ENCODE data around the gene GRIP1. TPM values are rescaled to one million over a fixed set of nuclear protein-coding genes. Genes with fewer than 3 reads are reported as not detected.

The GRIP1 gene
- polyA plus RNA-seq, 4 donors: 0.54 to 5.9 (median 0.81) TPM

DNA sequence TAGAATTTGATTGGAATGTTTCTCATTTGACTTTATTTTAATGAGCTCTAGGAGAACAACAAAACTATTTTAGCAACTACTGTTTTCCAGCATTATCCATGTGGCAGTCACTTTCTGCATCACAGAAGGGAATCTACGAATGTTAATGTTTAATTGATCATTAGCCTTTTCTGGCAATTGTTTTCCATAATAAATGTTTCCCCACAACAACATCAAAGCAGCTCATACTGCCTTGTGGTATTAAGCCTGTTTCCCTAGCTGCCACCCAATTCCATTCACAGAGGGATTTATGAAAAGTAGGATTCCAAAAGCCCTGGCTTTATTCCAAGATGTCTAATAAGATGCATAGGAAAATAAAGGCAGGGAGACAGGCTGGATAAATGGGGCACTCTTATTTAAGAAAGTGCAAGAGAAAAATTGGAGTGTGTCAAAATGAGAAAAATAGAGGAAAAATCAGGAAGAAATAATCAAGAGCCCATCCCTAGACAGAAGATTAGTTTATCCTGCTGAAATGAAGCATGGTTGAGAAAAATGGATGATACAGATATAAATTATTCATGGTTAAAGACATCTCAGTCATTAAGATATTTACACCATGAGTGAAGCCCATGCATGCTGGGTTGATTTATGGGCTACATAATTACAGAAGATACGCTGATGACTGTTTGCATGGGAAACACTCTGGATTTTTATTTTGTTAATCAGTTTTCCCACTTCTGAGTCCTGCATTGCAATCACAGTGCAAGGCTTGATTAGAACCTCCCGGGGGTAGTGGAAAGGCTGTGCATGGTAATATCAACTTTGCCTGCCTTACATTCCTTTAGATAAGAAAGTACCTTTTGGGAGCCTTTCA is 196.3 kb downstream of the GRIP1 start:
- WGBS, 3 donors: 52 to 57% (median 57%) methylated on average over 3 of the region's 3 CpGs
- no peaks in the 10 kb centered on the region for H3K36me3 ChIP-seq (ENCODE audit: control insufficient read depth in 3 of 3, insufficient read depth in 2 of 3, low read depth in 1 of 3, low read length in 3 of 3)
- H3K4me1 ChIP-seq (ENCODE audit: control insufficient read depth in 3 of 3, insufficient read depth in 2 of 3, low read depth in 1 of 3, low read length in 2 of 3): no peaks in the 10 kb centered on the region
- H3K27ac ChIP-seq (ENCODE audit: low read depth in 1 of 3, low read length in 2 of 3): no peak overlapping the region
- no peak overlapping the region for H3K4me3 ChIP-seq (ENCODE audit: low read depth in 1 of 3, low read length in 3 of 3)
- no peaks in the 10 kb centered on the region for H3K9me3 ChIP-seq (ENCODE audit: control insufficient read depth in 2 of 2, insufficient read depth in 1 of 2, low read depth in 1 of 2, low read length in 1 of 2)
- FAIRE-seq (no peak), DNase-seq (no peak)
- H3K27me3 ChIP-seq (ENCODE audit: control insufficient read depth in 3 of 3, insufficient read depth in 3 of 3, low read length in 3 of 3): no peaks in the 10 kb centered on the region

DNA sequence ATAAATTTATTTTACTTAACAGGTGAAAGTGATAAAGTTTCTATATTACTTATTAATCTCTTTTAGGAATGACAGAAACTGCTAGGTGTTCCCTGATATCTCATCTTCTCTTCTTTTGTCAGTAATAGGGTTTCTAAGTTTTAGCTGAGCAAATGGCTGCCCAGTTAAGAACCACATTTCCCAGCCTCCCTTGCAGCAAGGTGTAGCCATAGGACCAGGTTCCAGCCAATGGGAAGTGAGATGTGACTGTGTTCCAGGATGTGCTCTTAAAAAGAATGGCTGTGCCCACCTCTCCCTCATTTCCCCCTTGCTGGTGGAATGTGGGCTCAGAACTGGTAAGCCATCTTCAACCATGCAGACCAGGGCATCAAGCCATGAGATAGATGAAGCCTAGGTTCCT is 210.9 kb downstream of the GRIP1 start:
- Histone ChIP-seq H3K27ac (ENCODE audit: low read depth in 1 of 3, low read length in 2 of 3) (no peak overlapping the region), H3K9me3 (ENCODE audit: control insufficient read depth in 2 of 2, insufficient read depth in 1 of 2, low read depth in 1 of 2, low read length in 1 of 2) (peaks cover 0 to 4% of the 10 kb centered on the region in 2 donors), H3K27me3 (ENCODE audit: control insufficient read depth in 3 of 3, insufficient read depth in 3 of 3, low read length in 3 of 3) (peaks cover 0 to 2% (median 0%) of the 10 kb centered on the region in 3 donors), H3K4me3 (ENCODE audit: low read depth in 1 of 3, low read length in 3 of 3) (no peak overlapping the region), H3K36me3 (ENCODE audit: control insufficient read depth in 3 of 3, insufficient read depth in 2 of 3, low read depth in 1 of 3, low read length in 3 of 3) (no peaks in the 10 kb centered on the region), H3K4me1 (ENCODE audit: control insufficient read depth in 3 of 3, insufficient read depth in 2 of 3, low read depth in 1 of 3, low read length in 2 of 3) (no peaks in the 10 kb centered on the region)
- no peak for DNase-seq
- no peak for FAIRE-seq

DNA sequence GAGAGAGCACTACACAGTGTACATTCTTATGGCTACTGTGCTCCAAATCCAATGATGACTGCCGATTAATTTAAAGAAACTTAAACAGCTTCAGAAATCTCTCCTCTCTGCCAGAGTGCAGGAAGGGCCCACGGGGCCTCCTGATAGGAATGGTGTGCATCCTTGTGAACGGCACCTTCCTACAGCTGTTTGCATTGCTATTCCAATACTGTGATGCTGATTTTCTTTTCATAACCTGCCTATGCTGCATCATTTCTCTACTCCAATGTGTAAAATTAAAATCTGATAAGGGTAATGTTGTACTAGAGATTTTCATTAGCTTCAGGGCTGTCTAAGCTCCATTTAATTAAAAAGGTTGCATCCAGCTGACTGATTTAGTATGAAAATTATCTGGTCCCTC is 217.5 kb downstream of the GRIP1 start:
- Histone ChIP-seq H3K9me3 (ENCODE audit: control insufficient read depth in 2 of 2, insufficient read depth in 1 of 2, low read depth in 1 of 2, low read length in 1 of 2) (no peaks in the 10 kb centered on the region), H3K27ac (ENCODE audit: low read depth in 1 of 3, low read length in 2 of 3) (no peak overlapping the region), H3K27me3 (ENCODE audit: control insufficient read depth in 3 of 3, insufficient read depth in 3 of 3, low read length in 3 of 3) (no peaks in the 10 kb centered on the region), H3K4me3 (ENCODE audit: low read depth in 1 of 3, low read length in 3 of 3) (no peak overlapping the region), H3K36me3 (ENCODE audit: control insufficient read depth in 3 of 3, insufficient read depth in 2 of 3, low read depth in 1 of 3, low read length in 3 of 3) (no peaks in the 10 kb centered on the region), H3K4me1 (ENCODE audit: control insufficient read depth in 3 of 3, insufficient read depth in 2 of 3, low read depth in 1 of 3, low read length in 2 of 3) (no peaks in the 10 kb centered on the region)
- WGBS, 3 donors: 71 to 84% (median 73%) methylated on average over 3 of the region's 3 CpGs
- DNase-seq (no peak), FAIRE-seq (no peak)

DNA sequence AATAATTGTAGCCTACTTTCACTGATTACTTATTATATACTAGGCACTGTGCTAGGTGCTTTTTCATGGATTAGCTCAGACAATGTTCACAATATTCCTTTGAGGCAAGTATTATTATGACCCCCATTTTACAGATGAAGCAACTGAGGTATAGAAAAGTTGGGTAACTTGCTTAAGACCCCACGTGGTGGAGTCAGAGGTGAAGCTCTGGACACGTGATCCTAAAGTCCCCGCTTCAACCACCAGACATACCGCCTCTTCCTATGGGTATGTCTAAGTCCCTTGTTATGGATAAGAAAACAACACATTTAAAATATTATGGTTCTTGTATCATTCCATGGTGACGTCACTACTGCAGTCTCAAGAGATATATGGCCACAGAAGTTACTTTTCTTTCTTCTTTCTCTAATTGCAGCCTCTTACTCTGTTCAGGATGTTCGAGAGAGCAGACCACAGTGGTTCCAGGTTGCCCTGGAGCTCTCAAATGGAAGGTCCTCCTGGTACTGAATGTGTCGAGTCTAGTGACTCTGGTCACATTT is 218.9 kb downstream of the GRIP1 start:
- no peaks in the 10 kb centered on the region for H3K27me3 ChIP-seq (ENCODE audit: control insufficient read depth in 3 of 3, insufficient read depth in 3 of 3, low read length in 3 of 3)
- no peaks in the 10 kb centered on the region for H3K9me3 ChIP-seq (ENCODE audit: control insufficient read depth in 2 of 2, insufficient read depth in 1 of 2, low read depth in 1 of 2, low read length in 1 of 2)
- FAIRE-seq (no peak), DNase-seq (no peak)
- H3K4me1 ChIP-seq (ENCODE audit: control insufficient read depth in 3 of 3, insufficient read depth in 2 of 3, low read depth in 1 of 3, low read length in 2 of 3): no peaks in the 10 kb centered on the region
- H3K36me3 ChIP-seq (ENCODE audit: control insufficient read depth in 3 of 3, insufficient read depth in 2 of 3, low read depth in 1 of 3, low read length in 3 of 3): no peaks in the 10 kb centered on the region
- no peak overlapping the region for H3K4me3 ChIP-seq (ENCODE audit: low read depth in 1 of 3, low read length in 3 of 3)
- WGBS, 3 donors: 74 to 81% (median 75%) methylated on average over 7 of the region's 7 CpGs
- H3K27ac ChIP-seq (ENCODE audit: low read depth in 1 of 3, low read length in 2 of 3): no peak overlapping the region

DNA sequence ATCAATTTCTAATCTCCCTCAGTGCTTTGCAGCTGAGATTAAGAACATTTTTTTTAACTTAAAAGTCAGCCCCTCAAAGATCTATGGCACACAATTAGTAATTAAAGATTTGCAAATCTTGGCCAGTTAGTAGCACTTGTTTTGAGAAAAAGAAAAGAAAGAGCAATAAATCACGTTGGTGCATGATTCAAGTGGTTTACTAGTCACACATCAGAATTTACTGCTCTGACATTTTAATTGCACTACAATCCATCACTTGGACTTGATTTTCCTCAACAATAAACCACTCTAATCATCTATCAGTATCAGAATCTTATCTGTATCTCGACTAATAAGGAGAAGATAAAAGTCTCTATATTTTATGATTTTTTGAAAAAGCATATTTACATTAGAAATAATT is 222.3 kb downstream of the GRIP1 start:
- FAIRE-seq: no peak

DNA sequence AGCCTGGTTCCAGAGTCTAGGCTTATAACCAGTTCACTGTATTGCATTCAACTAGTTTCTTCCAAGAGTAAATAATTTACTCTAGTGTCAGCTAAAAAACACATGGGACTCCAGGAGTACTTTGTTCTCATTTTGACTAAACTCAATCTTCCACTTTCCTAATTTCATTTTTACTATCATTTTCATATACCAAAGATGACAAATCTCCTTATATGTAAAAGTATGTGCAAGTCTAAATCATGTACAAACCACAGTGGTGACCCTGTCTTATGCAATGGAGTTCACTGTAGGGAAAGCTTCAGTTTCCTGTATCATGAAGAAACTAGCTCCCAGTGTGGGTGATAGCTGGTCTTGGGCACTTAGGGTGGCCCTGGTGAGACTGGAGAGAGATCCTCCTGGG is 225.0 kb downstream of the GRIP1 start:
- no peak for DNase-seq
- FAIRE-seq: no peak
- no peaks in the 10 kb centered on the region for H3K36me3 ChIP-seq (ENCODE audit: control insufficient read depth in 3 of 3, insufficient read depth in 2 of 3, low read depth in 1 of 3, low read length in 3 of 3)

More for the DNA sequence above, 222.3 kb downstream of the GRIP1 start:
- H3K4me1 ChIP-seq (ENCODE audit: control insufficient read depth in 3 of 3, insufficient read depth in 2 of 3, low read depth in 1 of 3, low read length in 2 of 3): no peaks in the 10 kb centered on the region
- 12 to 27% (median 25%) methylated on average over 2 of the region's 2 CpGs for WGBS, 3 donors
- H3K27me3 ChIP-seq (ENCODE audit: control insufficient read depth in 3 of 3, insufficient read depth in 3 of 3, low read length in 3 of 3): no peaks in the 10 kb centered on the region
- H3K27ac ChIP-seq (ENCODE audit: low read depth in 1 of 3, low read length in 2 of 3): no peak overlapping the region
- no peak overlapping the region for H3K4me3 ChIP-seq (ENCODE audit: low read depth in 1 of 3, low read length in 3 of 3)
- no peaks in the 10 kb centered on the region for H3K36me3 ChIP-seq (ENCODE audit: control insufficient read depth in 3 of 3, insufficient read depth in 2 of 3, low read depth in 1 of 3, low read length in 3 of 3)
- no peaks in the 10 kb centered on the region for H3K9me3 ChIP-seq (ENCODE audit: control insufficient read depth in 2 of 2, insufficient read depth in 1 of 2, low read depth in 1 of 2, low read length in 1 of 2)
- DNase-seq: no peak

DNA sequence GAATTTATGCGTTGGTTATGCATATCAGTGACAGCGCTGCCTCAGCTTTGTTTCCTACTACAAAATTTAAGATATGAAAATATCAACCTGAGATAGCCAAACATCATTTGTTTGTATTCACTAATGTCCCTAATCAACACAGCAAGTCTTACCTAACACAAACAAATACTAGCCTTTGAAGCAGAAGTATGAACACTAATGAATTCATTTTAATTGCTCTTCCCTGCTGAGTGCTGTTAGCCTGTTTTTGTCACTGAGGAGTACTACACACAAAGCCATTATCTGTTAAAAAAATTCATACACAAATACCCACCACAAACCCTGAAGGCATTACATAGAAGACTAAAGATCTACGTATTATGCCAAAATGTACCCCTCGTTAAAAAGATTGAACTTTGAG is 225.8 kb downstream of the GRIP1 start:
- Histone ChIP-seq H3K27ac (ENCODE audit: low read depth in 1 of 3, low read length in 2 of 3) (no peak overlapping the region), H3K4me3 (ENCODE audit: low read depth in 1 of 3, low read length in 3 of 3) (no peak overlapping the region), H3K9me3 (ENCODE audit: control insufficient read depth in 2 of 2, insufficient read depth in 1 of 2, low read depth in 1 of 2, low read length in 1 of 2) (no peaks in the 10 kb centered on the region), H3K27me3 (ENCODE audit: control insufficient read depth in 3 of 3, insufficient read depth in 3 of 3, low read length in 3 of 3) (no peaks in the 10 kb centered on the region), H3K4me1 (ENCODE audit: control insufficient read depth in 3 of 3, insufficient read depth in 2 of 3, low read depth in 1 of 3, low read length in 2 of 3) (no peaks in the 10 kb centered on the region), H3K36me3 (ENCODE audit: control insufficient read depth in 3 of 3, insufficient read depth in 2 of 3, low read depth in 1 of 3, low read length in 3 of 3) (no peaks in the 10 kb centered on the region)
- no peak for DNase-seq
- 83 to 95% (median 93%) methylated on average over 4 of the region's 4 CpGs for WGBS, 3 donors
- no peak for FAIRE-seq

More for the DNA sequence above, 225.0 kb downstream of the GRIP1 start:
- Histone ChIP-seq H3K4me1 (ENCODE audit: control insufficient read depth in 3 of 3, insufficient read depth in 2 of 3, low read depth in 1 of 3, low read length in 2 of 3) (no peaks in the 10 kb centered on the region), H3K4me3 (ENCODE audit: low read depth in 1 of 3, low read length in 3 of 3) (no peak overlapping the region), H3K27me3 (ENCODE audit: control insufficient read depth in 3 of 3, insufficient read depth in 3 of 3, low read length in 3 of 3) (no peaks in the 10 kb centered on the region), H3K9me3 (ENCODE audit: control insufficient read depth in 2 of 2, insufficient read depth in 1 of 2, low read depth in 1 of 2, low read length in 1 of 2) (no peaks in the 10 kb centered on the region), H3K27ac (ENCODE audit: low read depth in 1 of 3, low read length in 2 of 3) (no peak overlapping the region)

DNA sequence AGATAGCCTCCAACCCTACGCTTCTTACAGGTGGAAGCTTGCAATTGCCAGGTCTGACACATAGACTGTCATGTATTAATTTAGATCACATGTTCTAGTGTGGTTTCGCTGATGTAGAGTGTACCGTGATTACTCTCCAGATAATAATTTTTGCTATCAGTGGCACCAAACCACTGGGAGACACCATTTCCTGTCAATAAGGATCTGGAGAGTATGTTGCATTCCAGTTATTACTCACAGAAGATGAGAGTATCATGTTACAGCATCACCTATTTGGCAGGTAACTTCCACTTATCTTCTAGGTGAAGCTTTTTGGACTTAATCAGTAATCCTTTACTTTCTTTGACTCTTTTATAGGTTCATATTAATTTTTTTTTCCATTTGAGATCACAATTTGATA is 229.3 kb downstream of the GRIP1 start:
- H3K4me3 ChIP-seq (ENCODE audit: low read depth in 1 of 3, low read length in 3 of 3): no peak overlapping the region
- FAIRE-seq: no peak
- H3K27ac ChIP-seq (ENCODE audit: low read depth in 1 of 3, low read length in 2 of 3): no peak overlapping the region
- no peak for DNase-seq
- no peaks in the 10 kb centered on the region for H3K36me3 ChIP-seq (ENCODE audit: control insufficient read depth in 3 of 3, insufficient read depth in 2 of 3, low read depth in 1 of 3, low read length in 3 of 3)
- 87 to 90% (median 89%) methylated on average over 3 of the region's 3 CpGs for WGBS, 3 donors
- H3K4me1 ChIP-seq (ENCODE audit: control insufficient read depth in 3 of 3, insufficient read depth in 2 of 3, low read depth in 1 of 3, low read length in 2 of 3): no peaks in the 10 kb centered on the region
- peaks cover 0 to 3% (median 0%) of the 10 kb centered on the region in 3 donors for H3K27me3 ChIP-seq (ENCODE audit: control insufficient read depth in 3 of 3, insufficient read depth in 3 of 3, low read length in 3 of 3)
- no peaks in the 10 kb centered on the region for H3K9me3 ChIP-seq (ENCODE audit: control insufficient read depth in 2 of 2, insufficient read depth in 1 of 2, low read depth in 1 of 2, low read length in 1 of 2)

DNA sequence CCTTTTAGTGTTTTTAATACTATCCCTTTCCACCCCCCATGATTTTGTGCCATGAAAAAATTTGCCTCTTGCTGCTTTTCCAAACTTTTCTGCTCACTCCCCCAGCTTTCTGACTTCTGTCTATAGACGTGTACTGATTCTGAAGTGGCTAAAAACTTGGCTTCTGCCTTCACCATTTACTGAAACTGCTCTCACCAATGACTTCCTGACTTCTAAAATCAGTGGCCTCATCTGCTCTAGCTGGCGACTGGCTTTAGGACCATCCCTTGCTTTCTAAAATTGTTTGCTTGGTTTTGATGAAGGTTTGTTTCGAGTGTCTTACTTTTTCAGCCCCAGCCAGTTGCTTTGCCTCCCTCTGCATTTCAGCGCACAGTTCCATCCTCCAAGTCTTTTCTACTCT is 231.2 kb downstream of the GRIP1 start:
- Histone ChIP-seq H3K4me1 (ENCODE audit: control insufficient read depth in 3 of 3, insufficient read depth in 2 of 3, low read depth in 1 of 3, low read length in 2 of 3) (no peaks in the 10 kb centered on the region), H3K9me3 (ENCODE audit: control insufficient read depth in 2 of 2, insufficient read depth in 1 of 2, low read depth in 1 of 2, low read length in 1 of 2) (no peaks in the 10 kb centered on the region), H3K4me3 (ENCODE audit: low read depth in 1 of 3, low read length in 3 of 3) (no peak overlapping the region), H3K36me3 (ENCODE audit: control insufficient read depth in 3 of 3, insufficient read depth in 2 of 3, low read depth in 1 of 3, low read length in 3 of 3) (no peaks in the 10 kb centered on the region), H3K27me3 (ENCODE audit: control insufficient read depth in 3 of 3, insufficient read depth in 3 of 3, low read length in 3 of 3) (peaks cover 0 to 3% (median 0%) of the 10 kb centered on the region in 3 donors), H3K27ac (ENCODE audit: low read depth in 1 of 3, low read length in 2 of 3) (no peak overlapping the region)
- no peak for FAIRE-seq
- DNase-seq: no peak
- 70 to 78% (median 77%) methylated on average over 4 of the region's 4 CpGs for WGBS, 3 donors
